A549 (cell line): ENCODE results near the gene DNAJB4. TPM values are rescaled to one million over a fixed set of nuclear protein-coding genes. Genes with fewer than 3 reads are reported as not detected.

ENCODE experiments used
- ATAC-seq, 2 experiments: fragments of 200-7000 bp in 1 of 2; fragments of >200 bp in 1 of 2; cut with Nextera tagmentation in 1 of 2; cut with Tn5 transposase in 1 of 2; 3 replicates each; pipeline versions ENCODE4 v1.8.0 to v1.9.1; 2018 to 2020; ENCODE audit warnings: mild to moderate bottlenecking in 1 of 2, moderate library complexity in 1 of 2
- CTCF ChIA-PET: fragments of 300-600 bp; sonication (Branson Sonifier 250); formaldehyde crosslinking; extraction: SDS; loops from one replicate; lab custom pipeline; 2021; ENCODE audit warnings: antibody characterized with exemption, inconsistent platforms; lab: Yijun Ruan, JAX
- POLR2A ChIA-PET: fragments of 350-600 bp; formaldehyde crosslinking; extraction: SDS; loops from one replicate; lab custom pipeline; 2021; ENCODE audit warnings: antibody characterized with exemption, inconsistent platforms; lab: Yijun Ruan, JAX
- DNase-seq, 2 experiments: peaks; one replicate each; pipeline versions ENCODE4 v3.0.0 to v3.0.0-alpha.2; 2011 to 2016; ENCODE audit warnings: low read depth in 1 of 2, low spot score in 1 of 2
- FAIRE-seq: peaks from 2 replicates; lab custom pipeline; 2011; peaks lifted over from hg19 to GRCh38; lab: Jason Lieb, UNC
- H3K27ac ChIP-seq, 2 experiments: fragments of >200 bp; sonication (Bioruptor Twin); formaldehyde crosslinking; 3 replicates each; pipeline ENCODE4 v1.5.1; 2016 to 2017
- H3K4me1 ChIP-seq: fragments of >200 bp; sonication (Bioruptor Twin); formaldehyde crosslinking; 3 replicates; pipeline ENCODE4 v1.6.1; 2016
- H3K4me2 ChIP-seq: fragments of >200 bp; sonication (Bioruptor Twin); formaldehyde crosslinking; 3 replicates; pipeline ENCODE4 v1.6.1; 2016
- H3K4me3 ChIP-seq: fragments of >200 bp; sonication (Bioruptor Twin); formaldehyde crosslinking; 3 replicates; pipeline ENCODE4 v1.5.1; 2016
- H3K9me3 ChIP-seq: fragments of >200 bp; sonication (Bioruptor Twin); formaldehyde crosslinking; 3 replicates; pipeline ENCODE4 v1.6.1; 2016
- CEBPB ChIP-seq, 2 experiments: fragments of >200 bp in 1 of 2; sonication (Bioruptor Twin) in 1 of 2; formaldehyde crosslinking in 1 of 2; IDR thresholded peaks; 2 replicates each; pipeline ENCODE4 v1.6.1; 2012 to 2016
- CHD2 ChIP-seq: fragments of 150-350 bp; IDR thresholded peaks from 2 replicates; pipeline ENCODE4 v1.6.1; 2014; ENCODE audit warnings: low read length; ENCODE audit not compliant: partially characterized antibody
- EHF ChIP-seq: fragments of 250-450 bp; sonication (Bioruptor Pico); IDR thresholded peaks from 2 replicates; pipeline ENCODE4 v1.5.0; 2020; ENCODE audit warnings: mild to moderate bottlenecking
- EHMT2 ChIP-seq: fragments of 200-600 bp; sonication (generic); IDR thresholded peaks from 2 replicates; pipeline ENCODE4 v1.6.1; 2016; ENCODE audit warnings: antibody characterized with exemption, low read depth, mild to moderate bottlenecking, moderate library complexity
- EP300 ChIP-seq, 2 experiments: fragments of >200 bp; sonication (Bioruptor Twin); formaldehyde crosslinking; IDR thresholded peaks; 2 replicates in 1 of 2; 3 replicates in 1 of 2; pipeline ENCODE4 v1.6.1; 2016 to 2017
- ESRRA ChIP-seq: fragments of 150-350 bp; IDR thresholded peaks from 2 replicates; pipeline ENCODE4 v1.6.1; 2014; ENCODE audit warnings: mild to moderate bottlenecking, low read length, borderline replicate concordance
- FOSL2 ChIP-seq, 2 experiments: fragments of 450-650 bp in 1 of 2; fragments of >200 bp in 1 of 2; sonication (Bioruptor Twin) in 1 of 2; formaldehyde crosslinking; IDR thresholded peaks; 2 replicates each; pipeline versions ENCODE4 v1.5.0 to v1.6.1; 2016 to 2020; ENCODE audit warnings: mild to moderate bottlenecking in 1 of 2, moderate library complexity in 1 of 2
- HEYL ChIP-seq: fragments of 250-450 bp; sonication (Bioruptor Pico); IDR thresholded peaks from 2 replicates; pipeline ENCODE4 v1.8.0; 2021; ENCODE audit warnings: mild to moderate bottlenecking, moderate library complexity
- HOXB13 ChIP-seq: fragments of 250-450 bp; sonication (Bioruptor Pico); IDR thresholded peaks from 2 replicates; pipeline ENCODE4 v1.5.0; 2020; ENCODE audit warnings: low read depth, mild to moderate bottlenecking, moderate library complexity
- HOXB5 ChIP-seq: fragments of 250-450 bp; sonication (Bioruptor Pico); IDR thresholded peaks from 2 replicates; pipeline ENCODE4 v1.5.0; 2020; ENCODE audit warnings: mild to moderate bottlenecking, moderate library complexity
- JUN ChIP-seq, 2 experiments: fragments of >200 bp; sonication (Bioruptor Twin); formaldehyde crosslinking; IDR thresholded peaks; 2 replicates in 1 of 2; 3 replicates in 1 of 2; pipeline ENCODE4 v1.6.1; 2016 to 2017
- JUNB ChIP-seq: fragments of >200 bp; sonication (Bioruptor Twin); formaldehyde crosslinking; IDR thresholded peaks from 2 replicates; pipeline ENCODE4 v1.6.1; 2016
- KDM1A ChIP-seq: fragments of 200-600 bp; sonication (generic); IDR thresholded peaks from 2 replicates; pipeline ENCODE4 v1.6.1; 2016; ENCODE audit warnings: low read depth, mild to moderate bottlenecking
- MAFK ChIP-seq: fragments of 450-650 bp; IDR thresholded peaks from 2 replicates; pipeline ENCODE4 v1.6.1; 2014; ENCODE audit not compliant: partially characterized antibody
- MYC ChIP-seq: IDR thresholded peaks from 2 replicates; pipeline ENCODE4 v1.6.1; 2012; ENCODE audit warnings: mild to moderate bottlenecking, inconsistent platforms, low read length, improper control_type of control experiment, borderline replicate concordance
- NFE2L2 ChIP-seq: fragments of 150-350 bp; conservative IDR thresholded peaks from 2 replicates; pipeline ENCODE4 v1.6.1; 2014; ENCODE audit warnings: low read length
- NPAS2 ChIP-seq: fragments of 250-450 bp; sonication (Bioruptor Pico); IDR thresholded peaks from 2 replicates; pipeline ENCODE4 v1.8.0; 2022; ENCODE audit warnings: mild to moderate bottlenecking, moderate library complexity, borderline replicate concordance
- POLR2A ChIP-seq: IDR thresholded peaks from 2 replicates; pipeline ENCODE4 v1.6.1; 2012; ENCODE audit warnings: mild to moderate bottlenecking, low read length
- RAD21 ChIP-seq, 2 experiments: fragments of >200 bp in 1 of 2; sonication (Bioruptor Twin) in 1 of 2; formaldehyde crosslinking in 1 of 2; IDR thresholded peaks in 1 of 2; conservative IDR thresholded peaks in 1 of 2; 2 replicates in 1 of 2; 3 replicates in 1 of 2; pipeline ENCODE4 v1.6.1; 2012 to 2018; ENCODE audit warnings: inconsistent platforms in 1 of 2
- RFX5 ChIP-seq: fragments of 450-650 bp; IDR thresholded peaks from 2 replicates; pipeline ENCODE4 v1.7.1; 2014; ENCODE audit warnings: antibody characterized with exemption, mild to moderate bottlenecking, moderate library complexity
- RNF2 ChIP-seq: fragments of 200-600 bp; sonication (generic); IDR thresholded peaks from 2 replicates; pipeline ENCODE4 v1.6.1; 2016; ENCODE audit warnings: low read depth, mild to moderate bottlenecking, antibody characterized with exemption, moderate library complexity, borderline replicate concordance
- SREBF2 ChIP-seq: fragments of 450-650 bp; IDR thresholded peaks from 2 replicates; pipeline ENCODE4 v1.6.1; 2014; ENCODE audit warnings: mild to moderate bottlenecking, moderate library complexity
- TFCP2L1 ChIP-seq: fragments of 250-450 bp; sonication (Bioruptor Pico); IDR thresholded peaks from 2 replicates; pipeline ENCODE4 v1.5.0; 2021; ENCODE audit warnings: mild to moderate bottlenecking
- ZC3H11A ChIP-seq: fragments of 450-650 bp; IDR thresholded peaks from 2 replicates; pipeline ENCODE4 v1.6.1; 2014; ENCODE audit warnings: antibody characterized with exemption, mild to moderate bottlenecking
- ZFP36 ChIP-seq: fragments of 450-650 bp; IDR thresholded peaks from 2 replicates; pipeline ENCODE4 v1.6.1; 2014; ENCODE audit warnings: borderline replicate concordance; ENCODE audit not compliant: partially characterized antibody
- ZSCAN20 ChIP-seq: fragments of 250-450 bp; sonication (Bioruptor Pico); IDR thresholded peaks from 2 replicates; pipeline ENCODE4 v1.8.0; 2022; ENCODE audit warnings: mild to moderate bottlenecking, moderate library complexity
- WGBS: methylation state at CpG from one replicate; pipeline ENCODE4 v1.1.6; 2017; ENCODE audit errors: missing lambda C conversion rate; 5-methylcytosine and 5-hydroxymethylcytosine counted together
- polyA plus RNA-seq, 4 experiments: library from polyadenylated mRNA; depleted of rRNA in 3 of 4; stranded (reverse); fragments of >200 nt; fragmentation: RNase III in 1 of 4; extraction: RNeasy Plus Mini Kit Qiagen cat#74134 plus additional on column Dnase treatment in 1 of 4; gene quantifications; 2 replicates in 3 of 4; 3 replicates in 1 of 4; pipeline ENCODE4 v1.2.3, GENCODE V29; 2011 to 2017
- TF ChIP-seq, protein P1 (sequence below): fragments of 250-450 bp; sonication (Bioruptor Pico); IDR thresholded peaks from 2 replicates; pipeline ENCODE4 v1.5.0; 2021; ENCODE audit warnings: mild to moderate bottlenecking, moderate library complexity, borderline replicate concordance
- TF ChIP-seq, protein P2 (sequence below): fragments of 150-350 bp; IDR thresholded peaks from 2 replicates; pipeline ENCODE4 v1.6.1; 2014; ENCODE audit warnings: low read depth, mild to moderate bottlenecking, low read length
- TF ChIP-seq, protein P3 (sequence below): fragments of >200 bp; sonication (Bioruptor Twin); formaldehyde crosslinking; IDR thresholded peaks from 3 replicates; pipeline ENCODE4 v1.5.1; 2016
- TF ChIP-seq, protein P4 (sequence below): fragments of >200 bp; sonication (Bioruptor Twin); formaldehyde crosslinking; IDR thresholded peaks from 3 replicates; pipeline ENCODE4 v1.6.1; 2016
- TF ChIP-seq, protein P5 (sequence below): fragments of 450-650 bp; IDR thresholded peaks from 2 replicates; pipeline ENCODE4 v1.6.1; 2014; ENCODE audit warnings: antibody characterized with exemption
- TF ChIP-seq, protein P6 (sequence below): IDR thresholded peaks from 2 replicates; pipeline ENCODE4 v1.6.1; 2012

Gene DNAJB4
- polyA plus RNA-seq, 2 of the 4 experiments (the other 2 are of a cell fraction), result 30.0 to 48.8 TPM

DNA sequence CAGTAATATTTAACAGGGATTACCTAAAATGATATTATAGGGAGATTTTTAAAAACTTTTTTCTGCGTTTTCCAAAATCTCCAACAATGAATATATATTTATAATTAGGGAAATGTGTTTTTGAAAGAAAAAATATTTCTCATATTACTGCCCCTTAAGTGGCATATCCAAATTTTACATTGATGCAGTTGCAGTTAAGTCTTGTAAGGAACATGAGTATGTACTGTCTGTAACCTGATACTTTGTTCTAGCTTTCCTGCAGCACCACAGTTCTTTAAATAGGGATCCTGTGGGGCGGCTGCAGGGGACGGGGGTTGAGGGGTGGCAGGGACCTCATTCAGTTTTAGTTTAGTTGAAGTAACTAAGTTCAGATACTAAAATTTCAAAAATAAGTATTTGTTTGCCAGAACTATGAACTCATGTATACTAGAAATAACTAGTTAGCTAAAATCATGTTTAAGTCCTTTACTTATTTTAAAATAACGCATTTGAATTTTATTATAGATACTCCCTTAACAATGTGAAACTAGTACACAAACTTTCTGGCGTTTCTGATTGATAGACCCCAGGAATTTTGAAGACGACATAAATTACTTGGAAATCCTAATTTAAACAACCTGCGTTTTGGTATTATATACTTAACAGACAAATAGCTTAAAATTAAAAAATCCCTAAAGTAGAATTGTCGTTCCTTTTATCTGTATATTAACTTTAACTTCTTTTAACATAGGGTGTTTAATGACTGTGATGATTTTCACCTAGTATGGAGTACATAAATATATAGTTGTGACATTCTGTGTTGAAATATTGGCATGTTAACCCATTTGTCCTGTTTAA, 639 bp upstream of the DNAJB4 start:
- Histone ChIP-seq H3K27ac (peak overlapping the region; percentile 83 to 87), H3K4me1 (peaks cover 34% of the 10 kb centered on the region), H3K9me3 (no peaks in the 10 kb centered on the region), H3K4me2 (peak overlapping the region; percentile 87), H3K4me3 (peak overlapping the region; percentile 58)
- FAIRE-seq (no peak), ATAC-seq (peak; percentile 86 to 87), DNase-seq (peak; percentile 44 to 78)
- ChIA-PET POLR2A (interaction anchor here (0.6 to 6.8 kb wide), 30 partner anchors 9 to 465 kb away, joined by 3 to 94 read pairs (median 4); partner anchors contain the start of gene FUBP1), CTCF (interaction anchor here (0.8 to 4.6 kb wide), 8 partner anchors 13 to 127 kb away, joined by 3 to 32 read pairs (median 4); no protein-coding TSS in a partner anchor)
- WGBS, result under 1% methylated on average over 8 of the region's 8 CpGs
- TF ChIP-seq ZFP36, result no peak
- no peak for TF ChIP-seq NFE2L2
- TF ChIP-seq TFCP2L1 (CRISPR knock-in tag), result peak; percentile 100
- no peak for TF ChIP-seq RAD21 (conservative IDR thresholded peaks at IDR 0.05 in 1 of 2, IDR thresholded peaks at IDR 0.05 in 1 of 2)
- no peak for TF ChIP-seq RFX5
- TF ChIP-seq, protein P1, sequence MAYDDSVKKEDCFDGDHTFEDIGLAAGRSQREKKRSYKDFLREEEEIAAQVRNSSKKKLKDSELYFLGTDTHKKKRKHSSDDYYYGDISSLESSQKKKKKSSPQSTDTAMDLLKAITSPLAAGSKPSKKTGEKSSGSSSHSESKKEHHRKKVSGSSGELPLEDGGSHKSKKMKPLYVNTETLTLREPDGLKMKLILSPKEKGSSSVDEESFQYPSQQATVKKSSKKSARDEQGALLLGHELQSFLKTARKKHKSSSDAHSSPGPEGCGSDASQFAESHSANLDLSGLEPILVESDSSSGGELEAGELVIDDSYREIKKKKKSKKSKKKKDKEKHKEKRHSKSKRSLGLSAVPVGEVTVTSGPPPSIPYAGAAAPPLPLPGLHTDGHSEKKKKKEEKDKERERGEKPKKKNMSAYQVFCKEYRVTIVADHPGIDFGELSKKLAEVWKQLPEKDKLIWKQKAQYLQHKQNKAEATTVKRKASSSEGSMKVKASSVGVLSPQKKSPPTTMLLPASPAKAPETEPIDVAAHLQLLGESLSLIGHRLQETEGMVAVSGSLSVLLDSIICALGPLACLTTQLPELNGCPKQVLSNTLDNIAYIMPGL (CRISPR knock-in tag), result peak; percentile 99
- TF ChIP-seq CEBPB (IDR thresholded peaks at IDR 0.05), result peak in 1 of 2 experiments; percentile 8; a peak in 1 of 4 replicates
- no peak for TF ChIP-seq SREBF2
- no peak for TF ChIP-seq EP300 (IDR thresholded peaks at IDR 0.05)
- TF ChIP-seq EHF (CRISPR knock-in tag), result peak; percentile 98
- no peak for TF ChIP-seq NPAS2 (CRISPR knock-in tag)
- peak; percentile 27 for TF ChIP-seq POLR2A
- no peak for TF ChIP-seq HEYL (CRISPR knock-in tag)
- TF ChIP-seq EHMT2, result no peak
- peak; percentile 96; the same call in 1 of the 2 replicates for TF ChIP-seq HOXB5 (CRISPR knock-in tag)
- no peak for TF ChIP-seq KDM1A
- TF ChIP-seq JUN (IDR thresholded peaks at IDR 0.05), result peak; percentile 60 to 97; a peak in 4 of 5 replicates
- no peak for TF ChIP-seq ESRRA
- TF ChIP-seq, protein P2, sequence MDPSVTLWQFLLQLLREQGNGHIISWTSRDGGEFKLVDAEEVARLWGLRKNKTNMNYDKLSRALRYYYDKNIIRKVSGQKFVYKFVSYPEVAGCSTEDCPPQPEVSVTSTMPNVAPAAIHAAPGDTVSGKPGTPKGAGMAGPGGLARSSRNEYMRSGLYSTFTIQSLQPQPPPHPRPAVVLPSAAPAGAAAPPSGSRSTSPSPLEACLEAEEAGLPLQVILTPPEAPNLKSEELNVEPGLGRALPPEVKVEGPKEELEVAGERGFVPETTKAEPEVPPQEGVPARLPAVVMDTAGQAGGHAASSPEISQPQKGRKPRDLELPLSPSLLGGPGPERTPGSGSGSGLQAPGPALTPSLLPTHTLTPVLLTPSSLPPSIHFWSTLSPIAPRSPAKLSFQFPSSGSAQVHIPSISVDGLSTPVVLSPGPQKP, result no peak
- TF ChIP-seq ZSCAN20, result peak; percentile 77; the same call in 1 of the 2 replicates
- TF ChIP-seq, protein P3, sequence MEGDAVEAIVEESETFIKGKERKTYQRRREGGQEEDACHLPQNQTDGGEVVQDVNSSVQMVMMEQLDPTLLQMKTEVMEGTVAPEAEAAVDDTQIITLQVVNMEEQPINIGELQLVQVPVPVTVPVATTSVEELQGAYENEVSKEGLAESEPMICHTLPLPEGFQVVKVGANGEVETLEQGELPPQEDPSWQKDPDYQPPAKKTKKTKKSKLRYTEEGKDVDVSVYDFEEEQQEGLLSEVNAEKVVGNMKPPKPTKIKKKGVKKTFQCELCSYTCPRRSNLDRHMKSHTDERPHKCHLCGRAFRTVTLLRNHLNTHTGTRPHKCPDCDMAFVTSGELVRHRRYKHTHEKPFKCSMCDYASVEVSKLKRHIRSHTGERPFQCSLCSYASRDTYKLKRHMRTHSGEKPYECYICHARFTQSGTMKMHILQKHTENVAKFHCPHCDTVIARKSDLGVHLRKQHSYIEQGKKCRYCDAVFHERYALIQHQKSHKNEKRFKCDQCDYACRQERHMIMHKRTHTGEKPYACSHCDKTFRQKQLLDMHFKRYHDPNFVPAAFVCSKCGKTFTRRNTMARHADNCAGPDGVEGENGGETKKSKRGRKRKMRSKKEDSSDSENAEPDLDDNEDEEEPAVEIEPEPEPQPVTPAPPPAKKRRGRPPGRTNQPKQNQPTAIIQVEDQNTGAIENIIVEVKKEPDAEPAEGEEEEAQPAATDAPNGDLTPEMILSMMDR, result no peak
- TF ChIP-seq, protein P4, sequence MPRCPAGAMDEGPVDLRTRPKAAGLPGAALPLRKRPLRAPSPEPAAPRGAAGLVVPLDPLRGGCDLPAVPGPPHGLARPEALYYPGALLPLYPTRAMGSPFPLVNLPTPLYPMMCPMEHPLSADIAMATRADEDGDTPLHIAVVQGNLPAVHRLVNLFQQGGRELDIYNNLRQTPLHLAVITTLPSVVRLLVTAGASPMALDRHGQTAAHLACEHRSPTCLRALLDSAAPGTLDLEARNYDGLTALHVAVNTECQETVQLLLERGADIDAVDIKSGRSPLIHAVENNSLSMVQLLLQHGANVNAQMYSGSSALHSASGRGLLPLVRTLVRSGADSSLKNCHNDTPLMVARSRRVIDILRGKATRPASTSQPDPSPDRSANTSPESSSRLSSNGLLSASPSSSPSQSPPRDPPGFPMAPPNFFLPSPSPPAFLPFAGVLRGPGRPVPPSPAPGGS, result peak; percentile 98
- TF ChIP-seq MYC, result no peak
- TF ChIP-seq, protein P5, sequence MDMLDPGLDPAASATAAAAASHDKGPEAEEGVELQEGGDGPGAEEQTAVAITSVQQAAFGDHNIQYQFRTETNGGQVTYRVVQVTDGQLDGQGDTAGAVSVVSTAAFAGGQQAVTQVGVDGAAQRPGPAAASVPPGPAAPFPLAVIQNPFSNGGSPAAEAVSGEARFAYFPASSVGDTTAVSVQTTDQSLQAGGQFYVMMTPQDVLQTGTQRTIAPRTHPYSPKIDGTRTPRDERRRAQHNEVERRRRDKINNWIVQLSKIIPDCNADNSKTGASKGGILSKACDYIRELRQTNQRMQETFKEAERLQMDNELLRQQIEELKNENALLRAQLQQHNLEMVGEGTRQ, result no peak
- TF ChIP-seq RNF2, result no peak
- no peak for TF ChIP-seq MAFK
- no peak for TF ChIP-seq HOXB13
- peak; percentile 6 for TF ChIP-seq CHD2
- TF ChIP-seq, protein P6, sequence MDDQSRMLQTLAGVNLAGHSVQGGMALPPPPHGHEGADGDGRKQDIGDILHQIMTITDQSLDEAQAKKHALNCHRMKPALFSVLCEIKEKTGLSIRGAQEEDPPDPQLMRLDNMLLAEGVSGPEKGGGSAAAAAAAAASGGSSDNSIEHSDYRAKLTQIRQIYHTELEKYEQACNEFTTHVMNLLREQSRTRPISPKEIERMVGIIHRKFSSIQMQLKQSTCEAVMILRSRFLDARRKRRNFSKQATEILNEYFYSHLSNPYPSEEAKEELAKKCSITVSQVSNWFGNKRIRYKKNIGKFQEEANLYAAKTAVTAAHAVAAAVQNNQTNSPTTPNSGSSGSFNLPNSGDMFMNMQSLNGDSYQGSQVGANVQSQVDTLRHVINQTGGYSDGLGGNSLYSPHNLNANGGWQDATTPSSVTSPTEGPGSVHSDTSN, result no peak
- no peak for TF ChIP-seq JUNB
- TF ChIP-seq ZC3H11A, result no peak
- TF ChIP-seq FOSL2 (IDR thresholded peaks at IDR 0.05), result no peak
- peak; percentile 81 for TF ChIP-seq FOSL2 (CRISPR knock-in tag; IDR thresholded peaks at IDR 0.05)
